Sigmoid colon (tissue), 7 donors: ENCODE results near the gene WWC1. TPM values are rescaled to one million over a fixed set of nuclear protein-coding genes. Genes with fewer than 3 reads are reported as not detected.

ENCODE experiments used
- DNase-seq: peaks from one replicate; pipeline ENCODE4 v3.0.0-alpha.2; 2019
- H3K27ac ChIP-seq, 4 donors: fragments of 200-600 bp; sonication (generic); one replicate each; pipeline ENCODE4 v1.5.1; 2016 to 2019; ENCODE audit warnings: mild to moderate bottlenecking in 1 of 4
- H3K27me3 ChIP-seq, 3 donors: fragments of 200-600 bp; sonication (generic); one replicate each; pipeline ENCODE4 v1.5.1; 2019; ENCODE audit warnings: mild to moderate bottlenecking in 1 of 3
- H3K36me3 ChIP-seq, 4 donors: fragments of 200-600 bp; sonication (generic); one replicate each; pipeline ENCODE4 v1.5.1; 2016 to 2019
- H3K4me1 ChIP-seq, 4 donors: fragments of 200-600 bp; sonication (generic); one replicate each; pipeline ENCODE4 v1.5.1; 2017 to 2019
- H3K4me3 ChIP-seq, 4 donors: fragments of 200-600 bp; sonication (generic); one replicate each; pipeline ENCODE4 v1.5.1; 2017 to 2019; ENCODE audit warnings: mild to moderate bottlenecking in 2 of 4, moderate library complexity in 1 of 4
- H3K9me3 ChIP-seq, 4 donors: fragments of 200-600 bp in 3 of 4; sonication (generic) in 3 of 4; one replicate each; pipeline versions ENCODE4 v1.5.1 to v1.6.1; 2013 to 2019
- EP300 ChIP-seq, 4 donors: sonication (generic); formaldehyde crosslinking; IDR thresholded peaks; one replicate each; pipeline ENCODE4 v1.6.1; 2017; ENCODE audit warnings: antibody characterized with exemption in 4 of 4
- POLR2A ChIP-seq, 2 donors: fragments of 450-650 bp; IDR thresholded peaks; one replicate each; pipeline ENCODE4 v1.6.1; 2016; ENCODE audit warnings: antibody characterized with exemption in 2 of 2, mild to moderate bottlenecking in 2 of 2, moderate library complexity in 2 of 2
- POLR2AphosphoS5 ChIP-seq, 4 donors: sonication (generic); formaldehyde crosslinking; IDR thresholded peaks; one replicate each; pipeline ENCODE4 v1.6.1; 2017; ENCODE audit warnings: antibody characterized with exemption in 4 of 4
- whole genome bisulfite sequencing, 2 donors: extraction: QIAGEN DNeasy Blood & Tissue Kit; methylation state at CpG; one replicate each; pipeline ENCODE4 v1.1.7; 2013; 5-methylcytosine and 5-hydroxymethylcytosine counted together
- intact Hi-C: fragments of 100-400 bp; cut with DNase I; formaldehyde crosslinking; loops from one replicate; pipeline ENCODE4 v1.15.1; 2023
- polyA plus RNA-seq, 3 donors: library from polyadenylated mRNA; stranded (reverse); fragments of 200-250 nt; gene quantifications; one replicate each; pipeline ENCODE4 v1.2.3, GENCODE V29; 2013
- total RNA-seq, 4 donors: library from RNA; depleted of rRNA; stranded (reverse); fragments of >200 nt; gene quantifications; one replicate each; pipeline ENCODE4 v1.1.0, GENCODE V29; 2016
- TF ChIP-seq, protein P1 (sequence below), 4 experiments: fragments of 450-650 bp in 3 of 4; fragments of 200-600 bp in 1 of 4; IDR thresholded peaks; one replicate each; pipeline ENCODE4 v1.5.1; 2016 to 2019; ENCODE audit warnings: antibody characterized with exemption in 4 of 4, mild to moderate bottlenecking in 3 of 4, moderate library complexity in 2 of 4
- donor health status: healthy with polysubstance abuse.
- donor health status: Bipolar disorder and iron deficiency.
- donor health status: healthy.

Gene WWC1
- total and polyA plus RNA-seq, 7 donors: 0.27 to 15.4 (median 6.2) TPM; not detected in 1

DNA sequence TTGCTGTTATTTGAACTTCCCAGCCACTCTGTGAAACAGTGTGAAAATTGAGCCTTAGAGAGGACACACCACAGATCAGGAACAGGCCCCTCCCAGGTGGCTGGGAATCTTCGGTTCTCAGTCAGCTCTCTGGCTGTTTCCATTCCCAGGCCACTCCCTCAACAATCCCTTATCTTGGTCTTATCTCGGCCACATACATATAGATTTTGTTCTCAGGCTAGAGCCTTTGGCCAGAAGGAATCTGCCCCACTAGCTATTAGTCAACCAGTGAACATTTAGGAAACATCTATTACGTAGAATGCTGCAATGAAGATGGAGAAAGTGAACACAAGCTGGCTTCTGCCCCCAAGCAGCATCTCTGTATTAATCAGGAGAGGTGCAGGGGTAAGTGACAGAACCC lies 21.0 kb upstream of the WWC1 start:
- no peak for DNase-seq
- Histone ChIP-seq H3K4me3 (no peak overlapping the region), H3K9me3 (no peaks in the 10 kb centered on the region), H3K27me3 (no peaks in the 10 kb centered on the region), H3K27ac (no peak overlapping the region), H3K36me3 (no peaks in the 10 kb centered on the region), H3K4me1 (peaks cover 0 to 13% (median 12%) of the 10 kb centered on the region in 4 donors)
- 23 to 70% methylated on average over 3 of the region's 3 CpGs for WGBS, 2 donors
- intact Hi-C loops: no loop called here
- no peak for TF ChIP-seq POLR2AphosphoS5 (IDR thresholded peaks at IDR 0.05)
- no peak for TF ChIP-seq POLR2A (IDR thresholded peaks at IDR 0.05)
- no peak for TF ChIP-seq EP300 (IDR thresholded peaks at IDR 0.05)
- TF ChIP-seq, protein P1, sequence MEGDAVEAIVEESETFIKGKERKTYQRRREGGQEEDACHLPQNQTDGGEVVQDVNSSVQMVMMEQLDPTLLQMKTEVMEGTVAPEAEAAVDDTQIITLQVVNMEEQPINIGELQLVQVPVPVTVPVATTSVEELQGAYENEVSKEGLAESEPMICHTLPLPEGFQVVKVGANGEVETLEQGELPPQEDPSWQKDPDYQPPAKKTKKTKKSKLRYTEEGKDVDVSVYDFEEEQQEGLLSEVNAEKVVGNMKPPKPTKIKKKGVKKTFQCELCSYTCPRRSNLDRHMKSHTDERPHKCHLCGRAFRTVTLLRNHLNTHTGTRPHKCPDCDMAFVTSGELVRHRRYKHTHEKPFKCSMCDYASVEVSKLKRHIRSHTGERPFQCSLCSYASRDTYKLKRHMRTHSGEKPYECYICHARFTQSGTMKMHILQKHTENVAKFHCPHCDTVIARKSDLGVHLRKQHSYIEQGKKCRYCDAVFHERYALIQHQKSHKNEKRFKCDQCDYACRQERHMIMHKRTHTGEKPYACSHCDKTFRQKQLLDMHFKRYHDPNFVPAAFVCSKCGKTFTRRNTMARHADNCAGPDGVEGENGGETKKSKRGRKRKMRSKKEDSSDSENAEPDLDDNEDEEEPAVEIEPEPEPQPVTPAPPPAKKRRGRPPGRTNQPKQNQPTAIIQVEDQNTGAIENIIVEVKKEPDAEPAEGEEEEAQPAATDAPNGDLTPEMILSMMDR (IDR thresholded peaks at IDR 0.05): no peak

DNA sequence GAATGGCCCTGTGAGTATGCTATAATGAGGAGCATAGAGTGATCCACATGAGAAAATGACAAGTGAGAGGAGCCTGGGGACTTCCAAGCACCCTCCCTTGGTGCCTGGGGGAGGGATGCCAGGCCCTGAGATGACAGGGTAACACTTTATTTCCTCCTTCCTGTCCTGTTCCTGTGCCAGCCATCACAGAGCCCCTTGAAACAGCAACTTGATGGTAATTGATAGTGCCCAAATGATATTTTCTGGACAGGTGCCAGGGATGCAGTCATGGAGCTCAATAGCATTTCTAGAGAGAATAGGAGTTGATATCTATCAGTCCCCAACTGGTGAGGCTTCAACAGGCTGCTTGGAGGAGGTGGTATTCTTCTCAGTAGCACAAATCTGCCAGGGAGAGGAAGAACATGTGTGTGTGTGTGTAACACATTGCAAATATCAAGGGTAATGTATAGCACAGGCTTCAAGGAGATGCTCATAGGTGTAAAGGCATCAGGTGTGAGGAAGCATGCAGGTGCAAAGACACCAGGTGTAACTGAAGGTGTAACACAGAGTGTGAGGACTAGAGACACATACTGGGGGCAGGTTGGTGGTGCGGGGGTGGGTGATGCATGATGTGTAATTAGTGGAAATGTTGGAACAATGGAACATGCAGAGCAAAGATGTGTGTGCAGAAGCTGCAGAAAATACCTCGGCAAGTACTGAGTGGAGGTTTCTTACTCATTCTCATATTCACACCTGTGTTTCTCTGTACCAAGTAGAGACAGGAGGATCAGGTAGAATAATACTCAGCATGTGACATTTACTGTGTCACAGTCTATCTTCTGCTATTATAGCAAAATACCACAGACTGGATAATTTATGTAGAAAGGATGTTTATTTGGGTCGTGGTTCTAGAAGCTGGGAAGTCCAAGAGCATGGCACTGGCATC lies 18.1 kb upstream of the WWC1 start:
- Histone ChIP-seq H3K9me3 (no peaks in the 10 kb centered on the region), H3K27ac (no peak overlapping the region), H3K27me3 (no peaks in the 10 kb centered on the region), H3K36me3 (no peaks in the 10 kb centered on the region), H3K4me3 (no peak overlapping the region), H3K4me1 (peaks cover 0 to 13% (median 12%) of the 10 kb centered on the region in 4 donors)
- no peak for DNase-seq
- 86 to 90% methylated on average over 3 of the region's 3 CpGs for WGBS, 2 donors
- intact Hi-C loops: no loop called here
- TF ChIP-seq POLR2A (IDR thresholded peaks at IDR 0.05): no peak
- TF ChIP-seq, protein P1 (IDR thresholded peaks at IDR 0.05): no peak

DNA sequence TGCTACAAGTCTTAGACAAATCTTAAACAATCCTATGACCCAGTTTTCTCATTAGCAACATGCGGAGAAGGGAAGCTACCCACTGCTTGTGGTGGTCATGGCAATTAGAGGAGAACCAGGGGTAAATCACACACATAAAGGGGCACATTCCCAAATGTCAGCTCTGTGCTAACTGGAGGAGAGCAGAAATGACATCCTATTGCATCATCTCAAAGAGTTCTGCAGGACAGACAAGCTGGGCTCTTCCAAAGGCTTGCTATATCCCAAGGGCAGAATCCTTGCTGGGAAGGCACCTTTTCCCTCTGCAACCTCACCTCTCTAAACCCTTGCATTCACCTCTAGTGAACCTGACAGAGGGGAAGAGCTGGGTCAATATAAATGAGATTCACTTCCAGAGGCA lies 17.0 kb upstream of the WWC1 start:
- WGBS, 2 donors: 94 to 95% methylated on average over 1 of the region's 1 CpG
- Histone ChIP-seq H3K27me3 (no peaks in the 10 kb centered on the region), H3K27ac (no peak overlapping the region), H3K9me3 (no peaks in the 10 kb centered on the region), H3K4me1 (peaks cover 0 to 7% (median 4%) of the 10 kb centered on the region in 4 donors), H3K36me3 (no peaks in the 10 kb centered on the region), H3K4me3 (no peak overlapping the region)
- intact Hi-C loops: no loop called here
- TF ChIP-seq EP300 (IDR thresholded peaks at IDR 0.05) (no peak), POLR2A (IDR thresholded peaks at IDR 0.05) (no peak), POLR2AphosphoS5 (IDR thresholded peaks at IDR 0.05) (no peak)
- TF ChIP-seq, protein P1 (IDR thresholded peaks at IDR 0.05): no peak
- no peak for DNase-seq

DNA sequence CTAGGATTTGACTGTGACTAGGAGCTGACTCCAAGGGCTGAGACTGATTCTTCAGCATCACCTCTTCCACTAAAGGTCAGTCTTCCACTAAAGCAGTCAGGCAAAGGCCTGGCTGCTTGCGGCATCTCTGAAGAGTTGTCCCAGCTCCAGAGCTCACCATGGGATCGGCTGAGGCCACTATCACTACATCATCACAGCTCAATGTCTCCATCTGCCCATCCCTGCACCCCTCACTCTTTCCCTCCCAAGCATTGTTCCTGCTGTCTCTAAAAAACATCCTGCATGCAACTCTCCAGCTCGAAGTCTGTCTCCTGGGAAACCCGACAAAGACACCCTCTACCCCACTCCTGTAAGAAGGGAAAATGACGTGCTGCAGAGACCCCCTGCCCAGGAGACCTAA lies 15.5 kb upstream of the WWC1 start:
- intact Hi-C loops: no loop called here
- H3K36me3 ChIP-seq: no peaks in the 10 kb centered on the region

More for the DNA sequence above, 15.5 kb upstream of the WWC1 start:
- no peak for DNase-seq
- no peaks in the 10 kb centered on the region for H3K4me1 ChIP-seq
- no peaks in the 10 kb centered on the region for H3K27me3 ChIP-seq
- no peak overlapping the region for H3K4me3 ChIP-seq
- H3K27ac ChIP-seq: no peak overlapping the region
- 75 to 86% methylated on average over 5 of the region's 5 CpGs for WGBS, 2 donors
- no peaks in the 10 kb centered on the region for H3K9me3 ChIP-seq
- TF ChIP-seq POLR2AphosphoS5 (IDR thresholded peaks at IDR 0.05) (no peak), EP300 (IDR thresholded peaks at IDR 0.05) (no peak), POLR2A (IDR thresholded peaks at IDR 0.05) (no peak)
- TF ChIP-seq, protein P1 (IDR thresholded peaks at IDR 0.05): no peak
